Sigmoid colon (tissue), 4 donors: ENCODE measurements around the gene ACLY.

Experiments used
- EP300 ChIP-seq, 4 donors: sonication (generic); formaldehyde crosslinking; IDR thresholded peaks; one replicate each; pipeline ENCODE4 v1.6.1; 2017; ENCODE audit warnings: antibody characterized with exemption in 4 of 4
- POLR2A ChIP-seq, 2 donors: fragments of 450-650 bp; IDR thresholded peaks; one replicate each; pipeline ENCODE4 v1.6.1; 2016; ENCODE audit warnings: antibody characterized with exemption in 2 of 2, mild to moderate bottlenecking in 2 of 2, moderate library complexity in 2 of 2
- TF ChIP-seq, protein P1 (sequence below), 4 experiments: fragments of 450-650 bp in 3 of 4; fragments of 200-600 bp in 1 of 4; IDR thresholded peaks; one replicate each; pipeline ENCODE4 v1.5.1; 2016 to 2019; ENCODE audit warnings: antibody characterized with exemption in 4 of 4, mild to moderate bottlenecking in 3 of 4, moderate library complexity in 2 of 4

DNA sequence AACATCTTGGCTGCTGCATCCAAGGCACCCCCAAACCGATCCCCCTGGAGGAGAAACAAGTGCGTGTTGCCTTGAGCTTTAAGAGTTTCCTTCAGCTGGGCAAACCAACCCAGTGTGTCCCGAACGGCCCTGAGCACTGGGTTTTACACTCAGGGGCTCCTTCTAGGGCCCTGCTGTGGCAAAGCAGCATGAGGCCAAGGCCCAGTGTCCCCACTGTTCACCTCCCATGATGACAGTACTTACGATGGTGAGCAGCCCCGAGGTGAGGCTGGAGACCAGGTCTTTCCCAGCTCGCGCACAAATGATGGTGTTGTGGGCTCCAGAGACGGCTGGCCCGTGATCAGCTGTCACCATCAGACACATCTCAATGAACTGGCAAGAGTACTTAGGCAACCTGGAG is 47.0 kb downstream of the ACLY start:
- TF ChIP-seq POLR2A (IDR thresholded peaks at IDR 0.05) (no peak), EP300 (IDR thresholded peaks at IDR 0.05) (no peak)
- TF ChIP-seq, protein P1, sequence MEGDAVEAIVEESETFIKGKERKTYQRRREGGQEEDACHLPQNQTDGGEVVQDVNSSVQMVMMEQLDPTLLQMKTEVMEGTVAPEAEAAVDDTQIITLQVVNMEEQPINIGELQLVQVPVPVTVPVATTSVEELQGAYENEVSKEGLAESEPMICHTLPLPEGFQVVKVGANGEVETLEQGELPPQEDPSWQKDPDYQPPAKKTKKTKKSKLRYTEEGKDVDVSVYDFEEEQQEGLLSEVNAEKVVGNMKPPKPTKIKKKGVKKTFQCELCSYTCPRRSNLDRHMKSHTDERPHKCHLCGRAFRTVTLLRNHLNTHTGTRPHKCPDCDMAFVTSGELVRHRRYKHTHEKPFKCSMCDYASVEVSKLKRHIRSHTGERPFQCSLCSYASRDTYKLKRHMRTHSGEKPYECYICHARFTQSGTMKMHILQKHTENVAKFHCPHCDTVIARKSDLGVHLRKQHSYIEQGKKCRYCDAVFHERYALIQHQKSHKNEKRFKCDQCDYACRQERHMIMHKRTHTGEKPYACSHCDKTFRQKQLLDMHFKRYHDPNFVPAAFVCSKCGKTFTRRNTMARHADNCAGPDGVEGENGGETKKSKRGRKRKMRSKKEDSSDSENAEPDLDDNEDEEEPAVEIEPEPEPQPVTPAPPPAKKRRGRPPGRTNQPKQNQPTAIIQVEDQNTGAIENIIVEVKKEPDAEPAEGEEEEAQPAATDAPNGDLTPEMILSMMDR (IDR thresholded peaks at IDR 0.05): no peak
